K562 (cell line): Measurements from ENCODE around the gene FSTL3. TPM values are rescaled to one million over a fixed set of nuclear protein-coding genes. Genes with fewer than 3 reads are reported as not detected.

Source experiments
- BACH1 ChIP-seq: fragments of 200-800 bp; sonication (Bioruptor generic); IDR thresholded peaks from 2 replicates; pipeline ENCODE4 v1.6.1; 2016; ENCODE audit warnings: missing genetic modification characterization, missing compliant biosample characterization
- CGGBP1 ChIP-seq: fragments of 250-450 bp; sonication (Bioruptor Pico); IDR thresholded peaks from 2 replicates; pipeline ENCODE4 v1.9.0; 2021; ENCODE audit warnings: mild to moderate bottlenecking
- CREM ChIP-seq: IDR thresholded peaks from 2 replicates; pipeline ENCODE4 v1.6.1; 2014; ENCODE audit warnings: antibody characterized with exemption, low read depth
- DEAF1 ChIP-seq: fragments of 450-650 bp; formaldehyde crosslinking; IDR thresholded peaks from 2 replicates; pipeline ENCODE4 v1.4.0; 2020; ENCODE audit warnings: mild to moderate bottlenecking, moderate library complexity
- HEY1 ChIP-seq: fragments of 250-450 bp; sonication (Bioruptor Pico); IDR thresholded peaks from 2 replicates; pipeline ENCODE4 v1.5.0; 2020; ENCODE audit warnings: mild to moderate bottlenecking, moderate library complexity, borderline replicate concordance
- HNRNPK ChIP-seq: fragments of 200-400 bp; formaldehyde crosslinking; IDR thresholded peaks from one replicate; pipeline ENCODE4 v1.6.1; 2018; ENCODE audit warnings: mild to moderate bottlenecking, low read depth, low read length; ENCODE audit not compliant: poor library complexity, severe bottlenecking
- NCOA4 ChIP-seq: fragments of 450-650 bp; IDR thresholded peaks from 2 replicates; pipeline ENCODE4 v1.6.1; 2018; ENCODE audit warnings: mild to moderate bottlenecking; ENCODE audit not compliant: partially characterized antibody
- PURB ChIP-seq: sonication (generic); formaldehyde crosslinking; IDR thresholded peaks from 2 replicates; pipeline ENCODE4 v1.9.0; 2021; ENCODE audit warnings: low read depth, mild to moderate bottlenecking, missing genetic modification reagents
- RFX7 ChIP-seq: fragments of 250-450 bp; sonication (Bioruptor Pico); IDR thresholded peaks from 2 replicates; pipeline ENCODE4 v1.5.1; 2021; ENCODE audit warnings: mild to moderate bottlenecking
- SAP30 ChIP-seq: fragments of 200-600 bp; sonication (generic); IDR thresholded peaks from 2 replicates; pipeline ENCODE4 v1.6.1; 2012; ENCODE audit warnings: borderline replicate concordance, low read depth, mild to moderate bottlenecking, moderate library complexity, low read length, control low read depth, inconsistent platforms; ENCODE audit not compliant: insufficient read depth, poor library complexity, severe bottlenecking
- ZBTB8A ChIP-seq: fragments of 450-650 bp; IDR thresholded peaks from 2 replicates; pipeline ENCODE4 v1.6.1; 2018; ENCODE audit warnings: mild to moderate bottlenecking, moderate library complexity; ENCODE audit not compliant: partially characterized antibody
- ZNF778 ChIP-seq: fragments of 450-650 bp; formaldehyde crosslinking; IDR thresholded peaks from 2 replicates; pipeline ENCODE4 v1.4.0; 2020; ENCODE audit warnings: mild to moderate bottlenecking, moderate library complexity
- polyA plus RNA-seq, 8 experiments: library from polyadenylated mRNA; depleted of rRNA in 4 of 8; stranded (reverse) in 5 of 8; unstranded in 3 of 8; fragments of >200 nt; fragmentation: Nextera tagmentation in 2 of 8; fragmentation: Illumina TruSeq in 1 of 8; extraction: Ambion mirVana in 2 of 8; extraction: Trizol in 1 of 8; gene quantifications; 2 replicates each; pipeline versions ENCODE4 v1.2.1 to v1.2.3, GENCODE V29; 2011 to 2014; ENCODE audit warnings: inconsistent platforms in 1 of 8, missing spikeins in 1 of 8
- total RNA-seq, 7 experiments: library from RNA; depleted of rRNA in 6 of 7; stranded (reverse); fragments of >200 nt in 6 of 7; fragmentation: Illumina TruSeq in 2 of 7; extraction: Trizol in 2 of 7; gene quantifications; 2 replicates each; pipeline versions ENCODE4 v1.2.1 to v1.2.3, GENCODE V29; 2011 to 2021; ENCODE audit warnings: low replicate concordance in 1 of 7

Gene FSTL3
- total and polyA plus RNA-seq, 9 of the 15 experiments (the other 6 are each of a cell fraction or from before 2014, with no cell fraction given) = 0.35 to 6.8 (median 4.2) TPM; not detected in 1

DNA sequence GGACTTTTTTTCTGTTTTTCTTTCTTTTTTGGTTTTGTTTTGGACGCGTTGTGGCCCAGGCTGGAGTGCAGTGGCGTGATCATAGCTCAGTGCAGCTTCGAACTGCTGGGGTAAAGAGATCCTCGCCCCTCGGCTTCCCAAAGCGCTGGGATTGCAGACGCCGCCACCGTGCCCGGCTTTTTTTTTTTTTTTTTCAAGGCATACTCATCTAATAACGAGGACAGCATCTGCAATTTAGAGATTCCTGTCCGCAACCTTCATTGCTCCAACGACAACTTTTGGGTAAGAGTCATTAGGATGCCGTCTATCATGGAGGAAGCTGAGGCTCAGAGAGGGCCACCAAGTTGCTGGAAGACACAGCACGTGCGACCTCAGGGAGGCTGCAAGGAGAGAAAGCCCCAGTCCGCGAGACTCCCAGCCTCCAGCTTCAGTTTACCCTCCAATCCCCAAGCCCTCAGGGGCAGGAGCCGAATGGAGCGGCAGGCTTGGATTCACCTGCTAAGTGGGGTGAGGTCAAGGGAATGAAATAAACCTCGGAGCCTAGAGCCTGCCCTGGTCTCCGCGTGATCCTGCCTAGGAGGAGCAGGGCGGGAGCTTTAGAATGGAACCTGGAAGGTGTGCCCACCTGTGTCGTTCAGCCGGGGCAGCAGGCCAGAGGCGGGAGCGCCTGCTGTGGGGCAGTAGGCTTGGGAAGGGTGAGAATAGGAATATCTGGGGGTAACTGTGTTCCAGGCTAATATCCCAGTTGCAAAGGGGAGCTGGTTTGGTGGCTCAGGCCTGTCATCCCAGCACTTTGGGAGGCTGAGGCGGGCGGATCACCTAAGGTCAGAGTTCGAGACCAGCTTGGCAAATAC lies 42.2 kb upstream of the FSTL3 start (continued):
- TF ChIP-seq DEAF1 (CRISPR knock-in tag) (no peak), SAP30 (peak; percentile 59), NCOA4 (no peak), ZBTB8A (no peak), ZNF778 (CRISPR knock-in tag) (no peak), CGGBP1 (CRISPR knock-in tag) (no peak), RFX7 (no peak), CREM (no peak), HNRNPK (no peak), HEY1 (CRISPR knock-in tag) (no peak), BACH1 (tag) (no peak), PURB (CRISPR knock-in tag) (no peak)
